Adipose tissue (tissue), 3 donors: ENCODE results near the gene HYCC1. TPM values are rescaled to one million over a fixed set of nuclear protein-coding genes. Genes with fewer than 3 reads are reported as not detected.
"Not testable (repeated sequence)": the region's sequence is repeated elsewhere in the genome, so short reads cannot be mapped to it uniquely, and the experiment has no call there.

ENCODE experiments used
- H3K27ac ChIP-seq: one replicate; pipeline ENCODE4 v1.5.1; 2013; ENCODE audit warnings: low read depth, low read length
- WGBS, 3 donors: extraction: QIAGEN DNeasy Blood & Tissue Kit; methylation state at CpG; one replicate each; pipeline ENCODE4 v1.1.7; 2013; 5-methylcytosine and 5-hydroxymethylcytosine counted together
- polyA plus RNA-seq, 3 donors: library from polyadenylated mRNA; stranded (reverse); fragments of 200-250 nt; gene quantifications; one replicate each; pipeline ENCODE4 v1.2.3, GENCODE V29; 2013
- donor health status: healthy with polysubstance abuse.
- donor health status: Bipolar disorder and iron deficiency.
- donor health status: healthy.

The HYCC1 gene
- 10 to 100 TPM in 2 of 3 donors, 1 to 10 TPM in 1; 6.3 to 31.9 (median 18.5) TPM for polyA plus RNA-seq

- WGBS, 3 donors, result 1 to 2% (median 2%) methylated on average over 59 to 61 of the region's 61 CpGs
- no peak within 1 kb of the TSS for H3K27ac ChIP-seq
These were observed at the start of gene HYCC1 for GRCh38 chr7:23013715-23014649. TSS of gene HYCC1 (minus strand) at chr7:23014130. CDS start at chr7:22991111, 23,019 bp downstream.

GRCh38 chr7:23062452-23062851 lies 48.5 kb upstream of the HYCC1 start:
- 83 to 90% (median 86%) methylated on average over 7 of the region's 7 CpGs for WGBS, 3 donors
- H3K27ac ChIP-seq, result no peak overlapping the region

- WGBS, 3 donors, result 74 to 95% (median 95%) methylated on average over 6 of the region's 6 CpGs
- H3K27ac ChIP-seq, result no peak overlapping the region
These were observed 47.4 kb upstream of the HYCC1 start for GRCh38 chr7:23061327-23061726.

GRCh38 chr7:23058408-23059096 lies 44.6 kb upstream of the HYCC1 start:
- H3K27ac ChIP-seq, result no peak overlapping the region
- WGBS, 3 donors, result 44 to 59% (median 52%) methylated on average over 6 of the region's 6 CpGs

DNA sequence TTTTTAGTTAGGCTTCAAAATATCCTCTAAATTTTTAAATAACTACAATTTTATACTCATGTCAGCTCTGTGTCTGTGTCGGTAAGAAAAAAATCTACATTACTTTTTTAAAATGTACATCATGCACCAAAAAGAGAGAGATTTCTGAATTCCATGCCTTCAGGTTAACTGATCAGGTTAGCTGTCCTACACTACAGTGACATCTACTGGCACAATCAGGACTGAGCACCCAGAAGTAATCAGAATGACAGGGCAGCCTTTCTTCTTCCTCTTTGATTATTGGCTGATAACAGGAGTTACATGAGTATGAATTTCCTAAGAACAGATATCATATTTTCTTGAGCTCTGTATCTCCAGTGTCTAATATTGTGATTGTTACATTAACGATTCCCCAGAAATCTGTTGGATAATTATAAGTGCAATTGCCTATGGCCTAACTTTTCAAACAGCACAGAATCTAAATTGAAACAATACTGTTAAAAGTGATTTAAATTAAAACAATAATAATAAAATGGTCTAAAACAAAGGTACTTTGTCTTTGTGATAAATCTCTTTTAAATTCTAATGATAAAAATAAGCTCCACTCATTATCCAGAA lies 41.8 kb upstream of the HYCC1 start:
- 0 to 3% (median 2%) methylated on average over 2 of the region's 2 CpGs for WGBS, 3 donors
- no peak overlapping the region for H3K27ac ChIP-seq

DNA sequence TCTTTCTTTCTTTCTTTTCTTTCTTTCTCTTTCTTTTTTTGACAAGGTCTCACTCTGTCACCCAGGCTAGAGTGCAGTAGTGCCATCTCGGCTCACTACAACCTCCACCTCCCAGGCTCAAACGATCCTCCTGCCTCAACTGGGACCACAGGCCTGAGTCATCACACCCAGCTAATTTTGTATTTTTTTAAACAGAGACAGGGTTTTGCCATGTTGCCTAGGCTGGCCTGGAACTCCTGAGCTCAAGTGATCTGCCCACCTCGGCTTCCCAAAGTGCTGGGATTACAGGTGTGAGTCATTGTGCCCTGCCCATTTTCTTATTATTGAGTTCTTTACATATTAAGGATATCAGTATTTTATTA lies 37.2 kb upstream of the HYCC1 start:
- 76 to 87% (median 87%) methylated on average over 3 of the region's 3 CpGs for WGBS, 3 donors
- not testable (repeated sequence) for H3K27ac ChIP-seq

GRCh38 chr7:23046336-23046735 lies 32.4 kb upstream of the HYCC1 start:
- not testable (repeated sequence) for H3K27ac ChIP-seq
- WGBS, 3 donors, result 95 to 99% (median 98%) methylated on average over 10 to 28 of the region's 29 CpGs

DNA sequence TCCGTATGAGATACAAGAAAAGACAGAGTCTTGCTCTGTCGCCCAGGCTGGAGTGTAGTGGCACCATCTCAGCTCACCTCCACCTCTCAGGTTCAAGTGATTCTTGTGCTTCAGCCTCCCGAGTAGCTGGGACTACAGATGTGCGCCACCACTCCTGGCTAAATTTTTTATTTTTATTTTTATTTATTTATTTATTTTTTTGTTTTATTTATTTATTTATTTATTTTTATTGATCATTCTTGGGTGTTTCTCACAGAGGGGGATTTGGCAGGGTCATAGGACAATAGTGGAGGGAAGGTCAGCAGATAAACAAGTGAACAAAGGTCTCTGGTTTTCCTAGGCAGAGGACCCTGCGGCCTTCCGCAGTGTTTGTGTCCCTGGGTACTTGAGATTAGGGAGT lies 31.2 kb upstream of the HYCC1 start:
- H3K27ac ChIP-seq, result not testable (repeated sequence)
- WGBS, 3 donors, result 94 to 95% (median 94%) methylated on average over 4 of the region's 6 CpGs

- no peak overlapping the region for H3K27ac ChIP-seq
- 72 to 86% (median 84%) methylated on average over 3 of the region's 3 CpGs for WGBS, 3 donors
These were observed 30.7 kb upstream of the HYCC1 start for GRCh38 chr7:23044581-23044980.

- no peak overlapping the region for H3K27ac ChIP-seq
- WGBS, 3 donors, result 86 to 94% (median 92%) methylated on average over 2 of the region's 2 CpGs
These were observed 29.5 kb upstream of the HYCC1 start for GRCh38 chr7:23043441-23043840.

DNA sequence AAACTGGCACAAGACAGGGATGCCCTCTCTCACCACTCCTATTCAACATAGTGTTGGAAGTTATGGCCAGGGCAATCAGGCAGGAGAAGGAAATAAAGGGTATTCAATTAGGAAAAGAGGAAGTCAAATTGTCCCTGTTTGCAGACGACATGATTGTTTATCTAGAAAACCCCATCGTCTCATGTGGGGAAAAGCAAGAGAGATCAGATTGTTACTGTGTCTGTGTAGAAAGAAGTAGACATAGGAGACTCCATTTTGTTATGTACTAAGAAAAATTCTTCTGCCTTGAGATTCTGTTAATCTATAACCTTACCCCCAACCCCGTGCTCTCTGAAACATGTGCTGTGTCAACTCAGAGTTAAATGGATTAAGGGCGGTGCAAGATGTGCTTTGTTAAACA lies 25.7 kb upstream of the HYCC1 start:
- 49 to 65% (median 56%) methylated on average over 2 of the region's 4 CpGs for WGBS, 3 donors
- H3K27ac ChIP-seq, result not testable (repeated sequence)

DNA sequence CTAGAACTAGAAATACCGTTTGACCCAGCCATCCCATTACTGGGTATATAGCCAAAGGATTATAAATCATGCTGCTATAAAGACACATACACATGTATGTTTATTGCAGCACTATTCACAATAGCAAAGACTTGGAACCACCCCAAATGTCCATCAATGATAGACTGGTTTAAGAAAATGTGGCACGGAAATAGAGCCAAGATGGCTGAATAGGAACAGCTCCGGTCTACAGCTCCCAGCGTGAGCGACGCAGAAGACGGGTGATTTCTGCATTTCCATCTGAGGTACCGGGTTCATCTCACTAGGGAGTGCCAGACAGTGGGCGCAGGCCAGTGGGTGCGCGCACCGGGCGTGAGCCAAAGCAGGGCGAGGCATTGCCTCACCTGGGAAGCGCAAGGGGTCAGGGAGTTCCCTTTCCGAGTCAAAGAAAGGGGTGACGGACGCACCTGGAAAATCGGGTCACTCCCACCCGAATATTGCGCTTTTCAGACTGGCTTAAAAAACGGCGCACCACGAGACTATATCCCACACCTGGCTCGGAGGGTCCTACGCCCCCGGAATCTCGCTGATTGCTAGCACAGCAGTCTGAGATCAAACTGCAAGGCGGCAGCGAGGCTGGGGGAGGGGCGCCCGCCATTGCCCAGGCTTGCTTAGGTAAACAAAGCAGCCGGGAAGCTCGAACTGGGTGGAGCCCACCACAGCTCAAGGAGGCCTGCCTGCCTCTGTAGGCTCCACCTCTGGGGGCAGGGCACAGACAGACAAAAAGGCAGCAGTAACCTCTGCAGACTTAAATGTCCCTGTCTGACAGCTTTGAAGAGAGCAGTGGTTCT lies 21.8 kb upstream of the HYCC1 start:
- H3K27ac ChIP-seq, result not testable (repeated sequence)
- WGBS, 3 donors, result 80 to 84% (median 82%) methylated on average over 21 to 23 of the region's 34 CpGs

DNA sequence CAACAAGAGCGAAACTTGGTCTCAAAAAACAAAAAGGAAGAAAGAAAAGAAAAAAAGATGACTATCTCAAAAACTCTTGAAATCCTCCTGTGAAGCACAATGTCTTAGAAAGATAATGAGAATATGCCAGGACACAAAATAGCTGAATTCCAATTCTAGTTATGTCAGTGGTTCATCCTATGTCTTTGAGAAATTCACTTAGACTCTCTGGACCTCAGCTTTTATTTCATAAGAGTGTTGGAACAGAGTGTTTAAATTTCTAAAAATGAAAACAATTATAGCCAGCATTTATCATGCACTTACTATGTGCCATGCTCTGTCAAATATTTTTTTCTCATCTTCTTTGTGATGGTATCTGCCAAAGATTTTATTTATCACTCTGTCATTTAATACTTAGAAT lies 13.3 kb upstream of the HYCC1 start:
- WGBS, 3 donors, result 95 to 100% (median 96%) methylated on average over 1 of the region's 1 CpG
- no peak overlapping the region for H3K27ac ChIP-seq

GRCh38 chr7:23026164-23026563 lies 12.2 kb upstream of the HYCC1 start:
- no peak overlapping the region for H3K27ac ChIP-seq
- 76 to 94% (median 80%) methylated on average over 4 of the region's 4 CpGs for WGBS, 3 donors

GRCh38 chr7:23024454-23024853 lies 10.5 kb upstream of the HYCC1 start:
- WGBS, 3 donors, result 76 to 89% (median 78%) methylated on average over 2 of the region's 2 CpGs

DNA sequence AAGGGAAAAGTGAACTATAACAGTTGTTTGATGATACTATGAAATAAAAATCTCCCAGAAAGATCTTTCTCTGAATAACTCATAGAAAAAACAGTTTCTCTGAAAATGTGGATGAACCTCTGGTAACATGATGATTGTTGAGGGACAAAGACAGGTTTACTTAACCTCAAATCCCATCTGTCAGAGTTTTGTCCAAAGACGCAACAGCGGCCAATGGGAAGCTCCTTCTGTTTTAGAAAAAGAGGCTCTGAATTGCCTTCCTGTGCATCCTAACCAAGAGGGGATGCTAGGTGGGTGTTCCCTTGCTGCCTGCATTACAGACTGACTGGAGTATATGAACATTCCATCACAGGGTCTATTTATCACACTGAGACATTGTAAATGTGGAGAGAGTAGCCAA lies 8.9 kb upstream of the HYCC1 start:
- whole genome bisulfite sequencing, 3 donors, result 93 to 97% (median 96%) methylated on average over 2 of the region's 2 CpGs
- no peak overlapping the region for H3K27ac ChIP-seq

More at GRCh38 chr7:23024454-23024853, 10.5 kb upstream of the HYCC1 start:
- H3K27ac ChIP-seq, result no peak overlapping the region

DNA sequence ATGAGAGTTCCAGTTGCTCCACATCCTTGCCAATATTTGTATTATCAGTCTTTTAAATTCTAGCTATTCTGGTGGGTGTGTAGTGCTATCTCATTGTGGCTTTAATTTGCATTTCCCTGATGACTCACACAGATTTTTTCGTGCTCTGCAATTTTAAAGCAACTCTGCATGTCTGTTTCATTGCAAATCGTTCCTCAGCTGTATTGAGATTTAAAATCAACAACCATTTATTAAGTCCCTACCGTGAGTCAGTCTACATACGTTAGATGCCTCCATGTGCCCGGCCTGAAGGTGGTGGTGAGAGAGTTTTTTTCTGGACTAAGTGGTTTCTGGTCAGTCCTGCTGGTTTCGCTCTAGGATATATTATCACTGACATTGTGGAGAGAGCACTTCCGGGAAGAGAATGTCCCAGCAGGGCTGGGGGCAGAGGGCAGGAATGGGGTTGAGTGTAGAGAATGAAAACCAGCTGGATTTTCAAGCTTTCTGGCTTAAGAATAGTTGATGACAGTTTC lies 8.4 kb upstream of the HYCC1 start:
- H3K27ac ChIP-seq, result no peak overlapping the region
- 49 to 76% (median 67%) methylated on average over 7 of the region's 7 CpGs for WGBS, 3 donors

DNA sequence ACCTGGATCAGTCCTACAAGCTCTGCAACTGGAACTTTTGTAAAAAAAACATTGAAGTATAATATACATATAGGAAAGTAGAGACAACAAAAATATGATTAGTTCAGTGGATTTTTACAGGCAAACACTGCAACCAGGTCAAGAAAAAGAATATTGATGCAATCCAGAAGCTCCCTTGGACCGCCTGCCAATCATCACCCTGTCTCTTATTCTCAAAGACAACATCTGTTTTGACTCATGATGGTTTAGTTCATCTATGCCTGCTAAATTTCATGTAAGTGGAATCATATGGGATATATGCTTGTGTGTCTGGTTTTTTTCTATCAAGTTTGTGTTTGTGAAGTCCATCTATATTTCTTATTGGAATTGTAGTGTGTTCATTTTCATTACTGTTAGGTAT lies 7.7 kb upstream of the HYCC1 start:
- no peak overlapping the region for H3K27ac ChIP-seq
- 55 to 97% (median 92%) methylated on average over 1 of the region's 1 CpG for WGBS, 3 donors
